ENCODE measurements around the gene EVI5L.
"Not testable (repeated sequence)": the region's sequence is repeated elsewhere in the genome, so short reads cannot be mapped to it uniquely, and the experiment has no call there.

EVI5L gene

GRCh38 chr19:7848779-7849457 is 18.9 kb downstream of the EVI5L start:
- DNase-seq = no peak

- no peak for DNase-seq
These were observed 19.6 kb downstream of the EVI5L start for GRCh38 chr19:7849631-7849999.

- DNase-seq = peak; percentile 71
These were observed 20.2 kb downstream of the EVI5L start for GRCh38 chr19:7850000-7850813.

GRCh38 chr19:7850945-7851622 is 21.1 kb downstream of the EVI5L start:
- DNase-seq = no peak

GRCh38 chr19:7851623-7852500 is 21.8 kb downstream of the EVI5L start:
- no peak for DNase-seq

- DNase-seq = peak; percentile 81
These were observed 23.1 kb downstream of the EVI5L start for GRCh38 chr19:7852851-7853769.

- DNase-seq = no peak
These were observed 23.7 kb downstream of the EVI5L start for GRCh38 chr19:7853770-7854128.

- DNase-seq = no peak
These were observed 25.5 kb downstream of the EVI5L start for GRCh38 chr19:7855426-7856108.

GRCh38 chr19:7856109-7856591 is 26.1 kb downstream of the EVI5L start:
- DNase-seq = peak; percentile 49

- DNase-seq = peak; percentile 37
These were observed 27.0 kb downstream of the EVI5L start for GRCh38 chr19:7856679-7857663.

GRCh38 chr19:7857727-7858108 is 27.7 kb downstream of the EVI5L start:
- DNase-seq = no peak

- no peak for DNase-seq
These were observed 28.2 kb downstream of the EVI5L start for GRCh38 chr19:7858109-7858770.

GRCh38 chr19:7859087-7859486 is 29.1 kb downstream of the EVI5L start:
- not testable (repeated sequence) for DNase-seq

GRCh38 chr19:7859831-7860713 is 30.1 kb downstream of the EVI5L start:
- DNase-seq = no peak

- peak; percentile 60 for DNase-seq
These were observed 30.9 kb downstream of the EVI5L start for GRCh38 chr19:7860714-7861618.

GRCh38 chr19:7861619-7862412 is 31.8 kb downstream of the EVI5L start:
- peak; percentile 46 for DNase-seq

Data from femur (tissue), 1 donor.